Calu3 (cell line): ENCODE measurements around the gene SH3RF3. TPM values are rescaled to one million over a fixed set of nuclear protein-coding genes. Genes with fewer than 3 reads are reported as not detected.

ENCODE experiments used
- BruUV-seq: library from RNA; stranded (reverse); fragments of 400-500 nt; replicated peaks from 2 replicates; lab custom pipeline; 2021; lab: Mats Ljungman, UMichigan
- CTCF ChIA-PET: fragments of 300-600 bp; sonication (Branson Sonifier 250); formaldehyde crosslinking; loops from one replicate; lab custom pipeline; 2022; ENCODE audit warnings: antibody characterized with exemption; lab: Charles Lee
- DNase-seq: peaks from one replicate; pipeline ENCODE4 v3.0.0; 2022
- H3K27ac Mint-ChIP-seq: one replicate; pipeline ENCODE4 v1.8.0; 2022; ENCODE audit warnings: mixed read lengths; ENCODE audit not compliant: unreplicated experiment
- H3K27me3 Mint-ChIP-seq: one replicate; pipeline ENCODE4 v1.8.0; 2022; ENCODE audit warnings: mixed read lengths; ENCODE audit not compliant: unreplicated experiment
- H3K36me3 Mint-ChIP-seq: one replicate; pipeline ENCODE4 v1.8.0; 2022; ENCODE audit warnings: mild to moderate bottlenecking, moderate library complexity, mixed read lengths; ENCODE audit not compliant: insufficient read depth, unreplicated experiment
- H3K4me1 Mint-ChIP-seq: one replicate; pipeline ENCODE4 v1.8.0; 2022; ENCODE audit warnings: mild to moderate bottlenecking, low read depth, mixed read lengths; ENCODE audit not compliant: unreplicated experiment
- H3K4me3 Mint-ChIP-seq: one replicate; pipeline ENCODE4 v1.8.0; 2022; ENCODE audit warnings: mild to moderate bottlenecking, low read depth, moderate library complexity, mixed read lengths; ENCODE audit not compliant: unreplicated experiment
- H3K9me3 Mint-ChIP-seq: one replicate; pipeline ENCODE4 v1.8.0; 2022; ENCODE audit warnings: low read depth, mixed read lengths; ENCODE audit not compliant: unreplicated experiment
- CTCF ChIP-seq: fragments of 200-600 bp; IDR thresholded peaks from one replicate; pipeline ENCODE4 v1.8.0; 2022; ENCODE audit warnings: antibody characterized with exemption; ENCODE audit not compliant: unreplicated experiment
- intact Hi-C: fragments of 100-400 bp; cut with micrococcal nuclease; formaldehyde crosslinking; loops from one replicate; pipeline ENCODE4 v1.10.0; 2022; ENCODE audit not compliant: unreplicated experiment
- total RNA-seq: library from RNA; stranded (reverse); gene quantifications from 2 replicates; pipeline ENCODE4 v1.2.3, GENCODE V29; 2022

The SH3RF3 gene
- total RNA-seq, 1 experiment from 2014 or later, result 0.17 TPM

GRCh38 chr2:109331896-109332848 is 203.2 kb downstream of the SH3RF3 start:
- no TSS peak for BruUV-seq
- TF ChIP-seq CTCF, result no peak
- peaks cover 5% of the 10 kb centered on the region for H3K9me3 Mint-ChIP-seq
- peaks cover 94% of the 10 kb centered on the region for H3K27me3 Mint-ChIP-seq
- no peak overlapping the region for H3K27ac Mint-ChIP-seq
- CTCF ChIA-PET, result no interaction called here
- DNase-seq, result no peak
- intact Hi-C loops, result no loop called here
- no peaks in the 10 kb centered on the region for H3K36me3 Mint-ChIP-seq
- H3K4me1 Mint-ChIP-seq, result no peaks in the 10 kb centered on the region
- H3K4me3 Mint-ChIP-seq, result no peak overlapping the region

GRCh38 chr2:109332880-109333279 is 203.9 kb downstream of the SH3RF3 start:
- Mint-ChIP-seq H3K4me1 (no peaks in the 10 kb centered on the region), H3K36me3 (no peaks in the 10 kb centered on the region), H3K9me3 (peaks cover 5% of the 10 kb centered on the region), H3K27me3 (peaks cover 94% of the 10 kb centered on the region), H3K27ac (no peak overlapping the region), H3K4me3 (no peak overlapping the region)
- no TSS peak for BruUV-seq
- intact Hi-C loops, result no loop called here
- DNase-seq, result no peak
- TF ChIP-seq CTCF, result no peak
- CTCF ChIA-PET, result no interaction called here

GRCh38 chr2:109333414-109334210 is 204.6 kb downstream of the SH3RF3 start:
- intact Hi-C loops, result no loop called here
- no TSS peak for BruUV-seq
- Mint-ChIP-seq H3K4me1 (no peaks in the 10 kb centered on the region), H3K4me3 (no peak overlapping the region), H3K27me3 (peaks cover 94% of the 10 kb centered on the region), H3K9me3 (peaks cover 3% of the 10 kb centered on the region), H3K27ac (no peak overlapping the region), H3K36me3 (no peaks in the 10 kb centered on the region)
- TF ChIP-seq CTCF, result no peak
- CTCF ChIA-PET, result no interaction called here
- no peak for DNase-seq

GRCh38 chr2:109335631-109336176 is 206.7 kb downstream of the SH3RF3 start:
- Mint-ChIP-seq H3K4me3 (no peak overlapping the region), H3K36me3 (no peaks in the 10 kb centered on the region), H3K9me3 (no peaks in the 10 kb centered on the region), H3K4me1 (no peaks in the 10 kb centered on the region), H3K27ac (no peak overlapping the region), H3K27me3 (peaks cover 94% of the 10 kb centered on the region)
- TF ChIP-seq CTCF, result no peak
- CTCF ChIA-PET, result no interaction called here
- intact Hi-C loops, result no loop called here
- DNase-seq, result no peak
- no TSS peak for BruUV-seq
